GM12873 (cell line): ENCODE data around the gene ODAD4.

Experiments used
- TF ChIP-seq, protein P1 (sequence below): IDR thresholded peaks from 2 replicates; pipeline ENCODE4 v1.5.1; 2012; ENCODE audit warnings: low read depth, mild to moderate bottlenecking, moderate library complexity, low read length, control low read depth; ENCODE audit not compliant: insufficient read depth; ENCODE audit errors: missing control alignments

The ODAD4 gene

DNA sequence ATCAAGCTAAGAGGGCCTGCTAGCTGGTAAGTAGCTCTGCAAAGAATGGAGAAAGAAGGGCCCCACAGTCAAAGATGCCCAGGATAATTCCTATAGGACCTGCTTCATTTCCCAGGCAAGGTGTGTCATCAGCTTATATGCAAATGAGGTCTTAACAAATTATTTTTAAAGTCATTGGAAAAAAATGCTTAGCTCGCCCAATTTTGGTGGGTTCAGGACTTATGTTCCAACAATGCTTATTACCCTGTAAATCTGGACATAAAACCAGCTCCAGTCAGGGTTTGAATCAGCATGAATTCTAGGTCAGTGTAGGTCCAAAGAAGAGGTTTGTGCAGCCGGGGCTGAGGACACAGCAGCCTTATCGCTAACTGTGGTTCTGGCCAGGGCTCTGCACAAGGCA, 37.0 kb upstream of the ODAD4 start:
- TF ChIP-seq, protein P1, sequence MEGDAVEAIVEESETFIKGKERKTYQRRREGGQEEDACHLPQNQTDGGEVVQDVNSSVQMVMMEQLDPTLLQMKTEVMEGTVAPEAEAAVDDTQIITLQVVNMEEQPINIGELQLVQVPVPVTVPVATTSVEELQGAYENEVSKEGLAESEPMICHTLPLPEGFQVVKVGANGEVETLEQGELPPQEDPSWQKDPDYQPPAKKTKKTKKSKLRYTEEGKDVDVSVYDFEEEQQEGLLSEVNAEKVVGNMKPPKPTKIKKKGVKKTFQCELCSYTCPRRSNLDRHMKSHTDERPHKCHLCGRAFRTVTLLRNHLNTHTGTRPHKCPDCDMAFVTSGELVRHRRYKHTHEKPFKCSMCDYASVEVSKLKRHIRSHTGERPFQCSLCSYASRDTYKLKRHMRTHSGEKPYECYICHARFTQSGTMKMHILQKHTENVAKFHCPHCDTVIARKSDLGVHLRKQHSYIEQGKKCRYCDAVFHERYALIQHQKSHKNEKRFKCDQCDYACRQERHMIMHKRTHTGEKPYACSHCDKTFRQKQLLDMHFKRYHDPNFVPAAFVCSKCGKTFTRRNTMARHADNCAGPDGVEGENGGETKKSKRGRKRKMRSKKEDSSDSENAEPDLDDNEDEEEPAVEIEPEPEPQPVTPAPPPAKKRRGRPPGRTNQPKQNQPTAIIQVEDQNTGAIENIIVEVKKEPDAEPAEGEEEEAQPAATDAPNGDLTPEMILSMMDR = no peak

DNA sequence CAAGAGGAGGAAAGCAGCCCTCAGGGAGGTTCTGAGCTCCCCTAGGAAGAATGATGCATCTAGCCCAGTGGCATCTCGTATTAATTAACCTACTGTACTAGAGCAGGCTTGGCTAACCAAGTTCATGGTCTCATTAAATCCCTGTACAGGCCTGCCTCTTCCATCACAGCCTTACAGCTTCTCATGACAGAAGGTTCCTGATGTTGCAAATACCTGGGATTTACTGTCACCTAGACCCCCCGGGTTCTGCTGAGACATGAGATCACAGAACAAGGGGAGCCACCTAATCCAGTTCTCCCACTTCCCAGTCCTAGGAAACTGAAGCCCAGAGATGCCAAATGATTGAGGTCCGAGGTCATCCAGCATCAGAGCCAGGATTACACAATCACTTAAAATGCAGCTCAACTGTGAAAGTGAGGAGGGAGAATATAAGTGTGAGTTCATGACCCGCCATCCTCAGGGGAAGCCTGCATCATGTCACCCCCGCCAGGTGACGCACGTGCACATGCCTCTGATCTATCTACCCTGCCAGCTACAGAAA, 35.6 kb upstream of the ODAD4 start:
- TF ChIP-seq, protein P1 = no peak

DNA sequence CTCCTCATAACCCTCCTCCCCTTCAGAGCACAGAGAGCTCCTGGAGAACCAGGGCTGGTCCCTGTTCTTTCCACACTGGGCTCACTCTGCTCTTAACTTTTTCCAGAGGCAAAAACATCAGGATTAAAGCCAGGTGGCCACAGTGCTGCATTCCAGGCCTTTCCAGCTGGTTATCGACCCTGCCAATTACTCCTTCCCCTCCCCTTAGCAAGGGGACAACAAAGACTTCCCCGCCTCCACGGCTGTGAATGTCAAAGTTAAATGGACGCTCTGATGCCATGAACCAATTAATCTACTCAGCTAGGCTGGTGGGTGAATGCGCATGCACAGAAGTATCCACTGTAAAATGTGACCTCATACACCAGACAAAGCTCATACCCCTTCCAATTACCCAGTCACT, 34.8 kb upstream of the ODAD4 start:
- TF ChIP-seq, protein P1 = no peak

DNA sequence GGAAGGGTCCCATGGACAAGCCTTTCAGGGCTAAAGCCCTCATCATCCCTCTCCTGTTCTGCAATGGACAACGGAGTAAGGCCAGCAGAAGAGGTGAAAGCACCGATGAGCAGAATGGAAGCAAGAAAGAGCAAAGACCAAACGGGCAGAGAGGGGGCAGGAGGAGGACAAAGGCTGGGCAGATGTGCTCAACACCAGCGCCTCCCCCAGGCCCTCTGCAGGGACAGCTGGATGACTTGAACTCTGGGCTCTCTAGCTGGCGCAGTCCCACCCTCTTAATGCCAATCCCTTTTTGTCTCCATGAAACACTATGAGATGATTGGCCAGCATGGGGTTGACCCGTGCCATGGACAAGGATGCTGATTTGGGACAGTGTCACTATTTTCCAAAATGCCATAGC, 33.7 kb upstream of the ODAD4 start:
- TF ChIP-seq, protein P1 = peak; percentile 6

DNA sequence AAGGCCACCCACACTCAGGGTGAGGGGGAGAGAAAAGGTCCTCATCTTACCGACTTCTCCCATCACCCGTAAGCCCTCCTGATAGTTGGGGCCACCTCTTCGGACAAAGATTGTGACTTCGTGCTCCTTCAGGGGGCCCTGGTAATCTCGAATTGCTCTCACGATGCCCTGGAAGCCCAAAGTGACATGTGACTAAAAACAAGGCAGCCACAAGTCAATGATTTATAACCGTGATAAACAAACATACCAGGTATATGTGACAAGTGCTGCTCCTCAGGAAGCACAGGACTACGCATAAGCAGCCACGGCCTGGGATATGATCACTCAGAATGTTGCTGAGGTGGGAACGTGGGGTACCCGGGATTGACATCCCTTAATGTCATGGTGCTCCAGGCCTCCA, 28.8 kb upstream of the ODAD4 start:
- TF ChIP-seq, protein P1 = no peak

DNA sequence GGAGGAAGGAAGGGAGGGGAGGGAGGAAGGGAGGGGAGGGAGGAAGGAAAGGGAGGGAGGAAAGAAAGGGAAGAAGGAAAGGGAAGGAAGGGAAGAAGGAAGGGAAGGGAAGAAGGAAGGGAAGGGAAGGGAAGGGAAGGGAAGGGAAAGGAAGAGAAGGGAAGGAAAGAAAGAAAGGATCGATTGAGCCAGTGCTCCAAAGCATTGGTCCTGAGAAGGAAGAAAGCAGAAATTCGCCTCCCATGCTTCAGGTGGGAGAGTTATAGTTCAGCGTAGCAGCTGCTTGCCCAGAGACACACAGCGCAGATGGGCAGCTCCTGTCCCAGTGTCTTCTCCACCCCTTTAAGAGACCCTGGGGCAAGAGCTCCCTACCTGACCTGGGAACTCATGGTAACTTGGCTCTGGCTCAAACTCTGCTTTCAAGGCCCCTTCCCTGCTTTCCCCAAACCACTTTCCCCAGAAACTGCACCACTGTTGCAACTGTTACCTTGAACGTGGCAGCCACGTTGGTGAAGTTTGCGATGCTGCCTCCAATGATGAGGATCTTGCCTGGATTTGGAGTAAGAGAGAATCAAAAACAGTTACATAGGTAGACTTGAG, 26.1 kb upstream of the ODAD4 start:
- TF ChIP-seq, protein P1 = no peak

DNA sequence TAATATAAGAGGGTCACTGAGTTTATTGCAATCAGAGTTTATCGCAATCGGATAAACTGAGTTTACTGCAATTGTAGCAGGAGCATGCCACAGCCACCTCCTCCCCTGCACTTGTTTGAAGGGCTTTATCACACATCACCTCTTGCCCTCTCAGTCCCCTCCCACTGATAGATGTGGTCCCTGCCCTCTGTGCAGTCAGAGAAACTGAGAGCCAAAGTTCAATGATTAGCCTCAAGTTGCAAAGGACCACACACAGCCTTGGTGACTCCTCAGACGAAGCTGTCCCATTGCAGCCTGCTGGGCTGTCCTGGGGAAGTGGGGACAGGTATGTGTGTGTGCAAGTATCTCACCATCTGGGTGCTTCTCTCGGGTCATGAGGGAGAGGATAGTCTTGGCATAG, 25.2 kb upstream of the ODAD4 start:
- TF ChIP-seq, protein P1 = no peak
